ENCODE results near the gene COX7A2L.

- no peak for TF ChIP-seq EZH2 (IDR thresholded peaks at IDR 0.05)
- TF ChIP-seq POLR2AphosphoS5 (IDR thresholded peaks at IDR 0.05; ENCODE audit: borderline replicate concordance, low read depth, low read length), result no peak
- TF ChIP-seq FOXP2 (optimal IDR thresholded peaks at IDR 0.05; ENCODE audit: control extremely low read depth, extremely low read length, insufficient read depth), result no peak
Measured at GRCh38 chr2:42316910-42317309, 44.1 kb downstream of the COX7A2L start.

Data from SK-N-MC (cell line).